GM18511 (cell line): ENCODE measurements around the gene LBX1.
"Not testable (repeated sequence)": the region's sequence is repeated elsewhere in the genome, so short reads cannot be mapped to it uniquely, and the experiment has no call there.

ENCODE experiments used
- ATAC-seq: cut with Tn5 transposase; IDR thresholded peaks from one replicate; pipeline ENCODE4 v1.9.1; 2021; ENCODE audit warnings: mild to moderate bottlenecking, moderate library complexity; ENCODE audit not compliant: unreplicated experiment

LBX1 gene

DNA sequence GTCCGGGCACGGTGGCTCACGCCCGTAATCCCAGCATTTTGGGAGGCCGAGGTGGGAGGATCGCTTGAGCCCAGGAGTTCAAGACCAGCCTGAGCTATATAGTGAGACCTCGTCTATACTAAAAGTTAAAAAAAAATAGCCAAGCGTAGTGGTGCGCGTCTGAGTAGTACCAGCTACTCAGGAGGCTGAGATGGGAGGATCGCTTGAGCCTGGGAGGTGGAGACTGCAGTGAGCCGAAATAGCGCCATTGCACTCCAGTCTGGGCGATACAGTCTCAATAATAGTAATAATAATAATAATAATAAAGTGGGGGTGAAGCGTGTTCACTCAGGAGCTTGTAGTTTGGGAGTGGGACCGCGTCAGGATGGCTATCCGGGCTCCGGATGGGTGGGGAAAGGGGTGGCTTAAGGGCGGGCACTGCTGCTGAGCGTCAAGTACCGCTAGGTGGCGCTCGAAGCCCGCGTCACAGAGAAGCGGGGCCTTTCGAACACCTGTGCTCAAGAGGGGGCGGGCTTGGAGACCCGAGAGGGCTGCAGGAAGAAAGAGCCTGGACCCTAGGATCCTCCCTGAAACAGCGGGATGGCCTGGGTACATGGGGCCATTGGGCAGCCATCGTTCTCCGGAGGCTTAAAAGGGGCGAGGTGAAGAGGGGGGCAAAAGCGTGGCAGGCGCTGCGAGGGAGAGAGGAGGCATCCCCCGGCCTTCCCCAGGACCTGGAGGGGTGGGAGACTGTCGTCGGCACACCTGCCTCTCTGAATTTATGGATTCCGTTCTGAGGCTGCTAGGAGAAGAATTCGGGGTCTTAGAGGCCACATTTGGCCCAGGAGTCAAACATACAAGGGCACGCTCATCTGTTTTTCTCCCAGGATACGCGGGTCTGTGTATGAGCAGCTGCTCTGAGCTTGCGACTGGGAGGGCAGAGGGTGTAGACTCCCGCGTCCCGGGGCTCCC lies 14.5 kb downstream of the LBX1 start:
- ATAC-seq, result peak; percentile 45

DNA sequence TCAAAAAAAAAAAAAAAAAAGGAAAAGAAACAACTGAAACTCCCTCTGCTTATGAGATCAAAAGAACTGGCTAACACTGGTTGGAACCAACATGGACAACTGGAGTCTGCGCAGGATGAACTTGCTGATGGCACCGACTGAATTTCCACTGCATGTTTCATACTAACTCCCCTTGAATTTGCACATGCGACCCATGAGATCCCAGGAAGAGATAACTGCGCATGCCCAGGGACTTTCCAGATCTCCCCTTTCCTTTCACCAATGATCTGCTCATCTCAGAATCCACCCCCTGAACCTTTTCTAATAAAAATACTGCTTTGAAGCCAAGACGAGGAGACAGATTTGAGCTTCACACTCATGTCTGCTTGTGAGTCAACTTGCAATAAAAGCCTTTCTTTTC lies 20.7 kb downstream of the LBX1 start:
- ATAC-seq, result no peak

DNA sequence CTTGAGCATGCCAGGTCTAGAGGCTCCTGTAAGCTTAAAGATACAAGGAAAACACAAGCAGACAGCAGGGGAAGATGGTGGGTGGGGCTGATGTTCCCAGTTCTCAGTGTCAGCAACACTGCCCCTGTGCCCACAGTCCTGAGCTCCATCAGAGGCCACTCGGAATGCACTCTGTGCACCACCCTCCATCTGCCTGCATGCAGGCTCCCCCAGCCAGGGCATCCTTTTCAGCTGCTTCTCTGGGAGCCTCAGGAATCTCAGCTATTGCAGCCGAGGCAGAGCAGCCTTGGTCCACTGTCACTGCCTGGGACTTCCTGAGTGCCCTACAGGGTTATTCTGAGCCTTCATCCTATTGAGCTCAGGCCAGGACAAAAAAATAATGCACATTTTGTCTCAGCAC lies 22.2 kb downstream of the LBX1 start:
- ATAC-seq, result no peak

DNA sequence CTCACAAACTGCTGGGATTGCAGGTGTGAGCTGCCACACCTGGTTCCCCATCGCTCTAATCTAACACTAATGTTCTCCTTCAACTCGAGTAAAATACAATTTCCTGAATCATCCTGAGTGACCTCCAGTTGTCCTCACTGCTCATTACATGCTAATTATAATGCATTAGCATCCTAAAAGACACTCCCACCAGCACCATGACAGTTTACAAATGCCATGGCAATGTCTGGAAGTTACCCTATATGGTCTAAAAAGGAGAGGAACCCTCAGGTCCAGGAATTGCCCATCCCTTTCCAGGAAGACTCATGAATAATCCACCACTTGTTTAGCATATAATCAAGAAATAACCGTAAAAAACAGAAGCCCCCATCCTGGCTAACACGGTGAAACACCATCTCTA lies 26.6 kb downstream of the LBX1 start:
- not testable (repeated sequence) for ATAC-seq

DNA sequence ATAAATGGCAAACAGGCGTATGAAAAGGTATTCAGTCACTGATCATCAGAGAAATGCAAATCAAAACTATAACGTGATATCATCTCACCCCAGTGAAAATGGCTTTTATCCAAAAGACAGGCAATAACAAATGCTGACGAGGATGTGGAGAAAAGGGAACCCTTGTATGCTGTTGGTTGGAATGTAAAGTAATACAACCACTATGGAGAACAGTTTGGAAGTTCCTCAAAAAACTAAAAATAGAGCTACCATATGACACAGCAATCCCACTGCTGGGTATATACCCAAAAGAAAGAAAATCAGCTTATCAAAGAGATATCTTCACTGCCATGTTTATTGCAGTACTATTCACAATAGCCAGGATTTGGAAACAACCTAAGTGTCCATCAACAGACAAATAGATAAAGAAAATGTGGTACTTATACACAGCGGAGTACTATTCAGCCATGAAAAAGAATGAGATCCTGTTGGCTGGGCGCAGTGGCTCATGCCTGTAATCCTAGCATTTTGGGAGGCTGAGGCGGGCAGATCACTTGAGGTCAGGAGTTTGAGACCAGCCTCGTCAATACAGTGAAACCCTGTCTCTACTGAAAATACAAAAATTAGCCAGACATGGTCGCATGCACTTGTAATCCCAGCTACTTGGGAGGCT lies 30.8 kb downstream of the LBX1 start:
- not testable (repeated sequence) for ATAC-seq

DNA sequence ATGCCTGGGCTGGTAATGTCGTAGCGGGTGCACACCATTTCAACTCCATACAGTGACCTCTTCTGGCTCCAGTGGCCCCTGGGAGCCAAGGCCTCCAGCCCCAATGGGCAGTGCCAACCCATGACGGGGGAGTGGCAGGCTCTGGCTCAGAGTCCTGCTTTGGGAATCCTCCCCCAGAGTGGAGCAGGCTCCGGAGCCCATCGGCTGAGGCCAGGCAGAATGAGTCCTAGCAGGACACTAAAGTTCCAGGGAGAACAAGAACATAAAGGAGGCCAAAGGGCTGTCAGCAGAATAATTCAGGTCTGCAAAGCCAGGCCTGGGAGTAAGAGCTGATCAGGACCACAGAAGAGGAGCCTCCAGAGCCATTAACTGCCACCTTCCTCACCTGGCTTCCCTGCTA lies 33.3 kb downstream of the LBX1 start:
- no peak for ATAC-seq

DNA sequence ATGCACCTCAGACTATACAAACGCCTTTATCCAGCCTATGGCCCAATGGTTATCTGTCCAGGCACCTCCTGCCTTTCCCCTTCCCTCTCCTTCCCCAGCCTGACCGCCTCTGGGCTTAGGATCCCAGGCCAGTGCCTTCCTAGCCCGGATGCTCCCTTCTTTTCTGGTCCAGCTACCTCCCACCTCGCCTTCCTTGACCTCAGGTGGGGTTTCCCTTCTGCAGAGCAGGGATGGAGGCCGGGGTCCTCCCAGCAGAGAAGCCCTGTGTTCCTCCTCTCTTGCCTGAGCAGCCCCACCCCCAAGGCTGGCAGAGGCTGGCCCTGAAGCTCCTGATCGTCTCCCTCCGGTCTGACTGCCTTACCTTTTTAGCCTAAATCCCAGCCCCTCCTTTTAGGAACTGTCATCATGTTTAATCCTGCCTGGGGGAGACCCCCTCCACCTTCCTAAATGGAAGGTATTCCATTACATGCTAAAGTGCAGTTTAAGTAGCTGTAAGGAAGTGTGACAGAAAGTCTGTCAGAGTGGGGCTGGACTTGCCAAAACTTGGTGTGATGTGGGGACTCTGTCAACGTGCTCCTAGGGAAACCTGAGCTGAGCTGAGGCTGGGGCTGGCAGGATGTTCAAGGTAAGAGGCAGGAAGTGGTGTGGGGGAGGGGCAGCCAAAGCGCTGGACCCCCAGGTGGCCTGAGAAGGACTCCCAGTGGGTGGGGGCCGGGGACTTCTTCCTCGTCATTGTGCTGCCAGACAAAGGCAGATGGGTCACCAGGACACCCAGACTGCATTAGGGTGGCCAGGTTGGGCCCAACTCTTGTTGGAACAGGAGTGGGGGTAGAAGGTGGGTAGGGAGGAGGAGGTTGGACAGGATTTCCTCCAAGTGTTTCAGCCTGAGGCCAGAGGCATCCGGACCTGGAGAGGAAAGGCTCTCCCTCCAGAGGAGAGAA lies 39.5 kb downstream of the LBX1 start:
- ATAC-seq, result no peak

DNA sequence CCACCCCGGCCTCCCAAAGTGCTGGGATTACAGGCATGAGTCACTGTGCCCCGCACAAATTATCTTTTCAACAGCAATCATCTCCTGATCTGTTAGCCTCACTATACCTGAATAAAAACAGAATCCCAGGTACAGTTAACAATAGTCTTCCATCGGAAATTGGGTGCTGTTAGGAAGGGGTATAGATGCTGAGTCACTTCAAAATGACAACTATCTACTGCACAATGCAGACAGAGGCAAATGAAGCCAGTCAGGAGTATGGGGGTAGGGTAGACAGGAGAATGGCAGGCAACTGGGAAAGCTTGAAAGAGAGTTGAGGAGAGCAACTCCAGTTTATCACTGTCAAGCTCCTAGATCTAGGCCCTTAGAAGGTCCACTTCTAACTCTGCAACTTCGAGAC lies 40.3 kb downstream of the LBX1 start:
- ATAC-seq, result no peak

- no peak for ATAC-seq
These were observed 45.6 kb downstream of the LBX1 start for GRCh38 chr10:101183458-101184183.

DNA sequence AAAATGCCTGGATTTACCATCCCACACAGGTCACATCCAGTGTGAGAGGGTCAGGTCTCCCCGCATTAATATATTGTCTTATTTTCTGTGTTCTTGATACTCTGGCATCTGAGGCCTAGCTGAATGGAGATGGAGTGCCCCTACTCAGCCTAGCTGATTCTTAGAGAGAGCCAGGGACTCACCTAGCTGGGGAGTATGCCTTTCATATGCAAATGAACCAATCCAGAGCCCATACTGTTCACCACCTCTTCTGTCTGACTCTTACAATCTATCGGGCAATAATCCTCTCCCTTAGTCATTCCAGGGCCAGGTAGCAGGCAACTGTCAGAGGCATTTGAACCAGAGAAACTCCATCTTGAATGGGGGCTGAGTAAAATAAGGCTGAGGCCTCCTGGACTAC lies 46.3 kb downstream of the LBX1 start:
- no peak for ATAC-seq
